ENCODE results near the gene DIS3L2. TPM values are rescaled to one million over a fixed set of nuclear protein-coding genes. Genes with fewer than 3 reads are reported as not detected.

DIS3L2 gene
- total RNA-seq, 1 experiment from 2014 or later, result 32.6 TPM

DNA sequence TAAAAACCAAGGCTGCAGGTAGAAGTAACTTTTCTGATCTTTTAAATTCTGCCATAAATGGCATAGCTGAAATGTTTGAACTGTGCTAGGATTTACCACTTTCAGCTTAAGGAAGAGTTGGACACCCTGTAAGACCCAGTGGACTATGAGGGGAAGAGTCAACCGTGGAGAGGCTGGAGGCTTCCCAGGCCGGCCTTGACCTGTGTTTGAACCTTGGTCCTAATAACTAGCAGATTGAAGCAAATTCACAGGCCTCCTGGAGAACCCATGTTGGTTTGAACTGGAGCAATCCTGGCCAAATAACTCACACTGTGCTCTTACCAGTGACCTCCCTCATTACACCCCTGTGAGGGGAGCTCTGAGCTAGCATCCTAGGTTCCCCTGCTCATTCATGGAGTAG is 329.8 kb downstream of the DIS3L2 start:
- intact Hi-C loops (cut with micrococcal nuclease), result no loop called here
- TF ChIP-seq, protein P1, sequence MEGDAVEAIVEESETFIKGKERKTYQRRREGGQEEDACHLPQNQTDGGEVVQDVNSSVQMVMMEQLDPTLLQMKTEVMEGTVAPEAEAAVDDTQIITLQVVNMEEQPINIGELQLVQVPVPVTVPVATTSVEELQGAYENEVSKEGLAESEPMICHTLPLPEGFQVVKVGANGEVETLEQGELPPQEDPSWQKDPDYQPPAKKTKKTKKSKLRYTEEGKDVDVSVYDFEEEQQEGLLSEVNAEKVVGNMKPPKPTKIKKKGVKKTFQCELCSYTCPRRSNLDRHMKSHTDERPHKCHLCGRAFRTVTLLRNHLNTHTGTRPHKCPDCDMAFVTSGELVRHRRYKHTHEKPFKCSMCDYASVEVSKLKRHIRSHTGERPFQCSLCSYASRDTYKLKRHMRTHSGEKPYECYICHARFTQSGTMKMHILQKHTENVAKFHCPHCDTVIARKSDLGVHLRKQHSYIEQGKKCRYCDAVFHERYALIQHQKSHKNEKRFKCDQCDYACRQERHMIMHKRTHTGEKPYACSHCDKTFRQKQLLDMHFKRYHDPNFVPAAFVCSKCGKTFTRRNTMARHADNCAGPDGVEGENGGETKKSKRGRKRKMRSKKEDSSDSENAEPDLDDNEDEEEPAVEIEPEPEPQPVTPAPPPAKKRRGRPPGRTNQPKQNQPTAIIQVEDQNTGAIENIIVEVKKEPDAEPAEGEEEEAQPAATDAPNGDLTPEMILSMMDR (IDR thresholded peaks at IDR 0.05; ENCODE audit: unreplicated experiment), result no peak
- no peak for DNase-seq (ENCODE audit: unreplicated experiment)
- H3K4me3 Mint-ChIP-seq (ENCODE audit: unreplicated experiment), result no peak overlapping the region
- no peaks in the 10 kb centered on the region for H3K9me3 Mint-ChIP-seq (ENCODE audit: unreplicated experiment)
- no peaks in the 10 kb centered on the region for H3K4me1 Mint-ChIP-seq (ENCODE audit: insufficient read depth, unreplicated experiment)
- no TSS peak for BruUV-seq (replicated peaks)
- H3K27ac Mint-ChIP-seq (ENCODE audit: low read depth, unreplicated experiment), result no peak overlapping the region
- ChIA-PET CTCF (interaction anchor here (1.6 kb wide), 1 partner anchor 150 kb away, joined by 4 read pairs; no protein-coding TSS in a partner anchor), POLR2A (no interaction called here)
- H3K27me3 Mint-ChIP-seq (ENCODE audit: insufficient read depth, unreplicated experiment), result no peaks in the 10 kb centered on the region
- peaks cover 22% of the 10 kb centered on the region for H3K36me3 Mint-ChIP-seq (ENCODE audit: insufficient read depth, unreplicated experiment)

DNA sequence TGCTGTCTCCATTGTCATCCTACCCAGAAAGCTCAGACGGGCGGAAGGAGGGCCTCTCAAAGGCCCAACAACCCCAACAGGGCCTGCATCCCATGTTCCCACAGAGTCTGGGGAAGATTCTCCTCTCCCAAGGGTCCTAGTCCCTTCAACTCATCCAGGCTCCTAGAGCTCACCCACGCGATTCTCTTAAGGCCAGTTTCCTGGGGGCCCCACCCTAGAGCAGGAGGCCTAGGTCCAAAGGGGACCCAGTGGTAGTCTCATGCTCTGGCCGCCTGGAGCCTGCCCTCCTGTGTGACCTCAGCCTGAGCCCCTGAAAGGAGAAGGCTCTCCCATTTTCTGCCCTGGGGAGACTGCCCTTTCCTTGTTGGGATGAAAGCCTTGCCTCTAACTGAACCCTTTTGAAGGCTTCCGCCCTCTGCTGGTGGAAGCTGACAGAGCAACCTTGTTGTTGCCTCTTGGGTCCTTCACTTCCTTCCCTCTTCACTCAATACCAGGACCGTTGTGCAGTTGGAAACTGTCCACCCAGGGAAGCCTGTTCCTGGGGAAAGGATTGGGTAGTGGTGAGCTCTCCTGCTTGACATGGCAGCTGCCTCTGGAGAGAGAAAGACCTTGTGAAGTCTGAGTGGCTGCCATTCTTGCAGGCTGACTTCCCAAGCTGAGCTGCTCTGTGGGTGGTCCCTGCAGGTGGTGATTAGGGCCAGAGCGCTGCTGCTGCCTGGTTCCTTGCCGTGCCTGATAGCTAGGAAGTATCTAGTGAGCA is 331.1 kb downstream of the DIS3L2 start:
- no peaks in the 10 kb centered on the region for H3K9me3 Mint-ChIP-seq (ENCODE audit: unreplicated experiment)
- ChIA-PET POLR2A (interaction anchor here (0.7 kb wide), 1 partner anchor 9 kb away, joined by 4 read pairs; no protein-coding TSS in a partner anchor), CTCF (interaction anchor here (0.6 to 2.4 kb wide), 12 partner anchors 9 to 557 kb away, joined by 3 to 12 read pairs (median 4); no protein-coding TSS in a partner anchor)
- H3K36me3 Mint-ChIP-seq (ENCODE audit: insufficient read depth, unreplicated experiment), result peaks cover 19% of the 10 kb centered on the region
- no peaks in the 10 kb centered on the region for H3K4me1 Mint-ChIP-seq (ENCODE audit: insufficient read depth, unreplicated experiment)
- intact Hi-C loops (cut with micrococcal nuclease), result loop anchor here (1.0 kb wide), 2 partner anchors 367 to 386 kb away; no protein-coding TSS in a partner anchor
- no peak overlapping the region for H3K27ac Mint-ChIP-seq (ENCODE audit: low read depth, unreplicated experiment)
- H3K27me3 Mint-ChIP-seq (ENCODE audit: insufficient read depth, unreplicated experiment), result no peaks in the 10 kb centered on the region
- peak; percentile 74 for DNase-seq (ENCODE audit: unreplicated experiment)
- TF ChIP-seq, protein P1 (IDR thresholded peaks at IDR 0.05; ENCODE audit: unreplicated experiment), result peak; percentile 65
- BruUV-seq (replicated peaks), result no TSS peak
- H3K4me3 Mint-ChIP-seq (ENCODE audit: unreplicated experiment), result no peak overlapping the region

DNA sequence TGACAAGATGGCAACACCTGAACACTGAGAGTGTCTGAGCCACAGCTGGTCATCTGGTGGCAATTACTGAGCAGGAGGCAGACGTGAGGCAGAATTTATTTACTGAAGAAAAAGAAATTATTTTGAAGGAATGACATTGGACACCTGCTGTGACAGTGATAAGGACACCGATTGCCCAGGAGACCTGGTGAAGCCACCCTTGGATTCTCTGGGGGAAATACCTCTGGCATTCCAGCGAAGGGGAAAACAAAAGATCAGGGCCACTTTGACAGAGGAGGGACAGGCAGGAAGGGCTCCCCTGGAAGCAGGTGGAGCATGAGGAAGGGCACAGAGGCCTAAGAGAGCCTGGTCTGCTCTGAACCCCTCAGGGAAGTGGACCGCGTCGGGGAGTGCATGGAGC is 331.7 kb downstream of the DIS3L2 start:
- Mint-ChIP-seq H3K27me3 (ENCODE audit: insufficient read depth, unreplicated experiment) (no peaks in the 10 kb centered on the region), H3K4me3 (ENCODE audit: unreplicated experiment) (no peak overlapping the region), H3K36me3 (ENCODE audit: insufficient read depth, unreplicated experiment) (peaks cover 18% of the 10 kb centered on the region), H3K4me1 (ENCODE audit: insufficient read depth, unreplicated experiment) (no peaks in the 10 kb centered on the region), H3K27ac (ENCODE audit: low read depth, unreplicated experiment) (no peak overlapping the region), H3K9me3 (ENCODE audit: unreplicated experiment) (no peaks in the 10 kb centered on the region)
- TF ChIP-seq, protein P1 (IDR thresholded peaks at IDR 0.05; ENCODE audit: unreplicated experiment), result no peak
- intact Hi-C loops (cut with micrococcal nuclease), result no loop called here
- POLR2A ChIA-PET, result interaction anchor here (0.7 kb wide), 1 partner anchor 8 kb away, joined by 4 read pairs; no protein-coding TSS in a partner anchor
- CTCF ChIA-PET, result interaction anchor here (0.6 to 2.4 kb wide), 11 partner anchors 10 to 558 kb away, joined by 3 to 12 read pairs (median 4); no protein-coding TSS in a partner anchor
- no TSS peak for BruUV-seq (replicated peaks)
- no peak for DNase-seq (ENCODE audit: unreplicated experiment)

DNA sequence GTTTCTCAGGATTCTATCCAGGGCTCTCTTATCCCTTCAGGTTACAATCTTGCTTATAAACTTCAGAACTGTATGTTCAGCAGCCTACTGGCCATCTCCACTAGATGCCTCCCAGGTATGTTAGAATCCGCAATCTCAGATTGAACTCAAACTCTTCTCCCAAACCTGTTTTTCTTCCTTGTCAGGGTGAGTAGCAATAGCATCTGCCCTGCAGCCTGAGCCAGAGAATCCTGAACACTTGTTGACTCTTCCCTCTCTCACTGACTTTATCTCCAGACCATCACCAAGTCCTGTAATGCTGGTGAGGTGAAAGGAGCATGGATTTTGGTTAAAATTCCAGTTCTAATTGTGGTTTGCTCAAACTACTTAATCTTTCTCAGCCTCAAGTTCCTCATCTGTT is 334.5 kb downstream of the DIS3L2 start:
- BruUV-seq (replicated peaks), result no TSS peak
- H3K36me3 Mint-ChIP-seq (ENCODE audit: insufficient read depth, unreplicated experiment), result peaks cover 13% of the 10 kb centered on the region
- no peaks in the 10 kb centered on the region for H3K4me1 Mint-ChIP-seq (ENCODE audit: insufficient read depth, unreplicated experiment)
- no peaks in the 10 kb centered on the region for H3K27me3 Mint-ChIP-seq (ENCODE audit: insufficient read depth, unreplicated experiment)
- no peaks in the 10 kb centered on the region for H3K9me3 Mint-ChIP-seq (ENCODE audit: unreplicated experiment)
- TF ChIP-seq, protein P1 (IDR thresholded peaks at IDR 0.05; ENCODE audit: unreplicated experiment), result no peak
- CTCF ChIA-PET, result no interaction called here
- DNase-seq (ENCODE audit: unreplicated experiment), result no peak
- intact Hi-C loops (cut with micrococcal nuclease), result no loop called here
- no peak overlapping the region for H3K4me3 Mint-ChIP-seq (ENCODE audit: unreplicated experiment)
- H3K27ac Mint-ChIP-seq (ENCODE audit: low read depth, unreplicated experiment), result no peak overlapping the region
- POLR2A ChIA-PET, result no interaction called here
